ENCODE measurements around the gene C1orf52.
A peak's percentile ranks its signal among the peaks of the same experiment; 100 is the strongest.

C1orf52 gene

DNA sequence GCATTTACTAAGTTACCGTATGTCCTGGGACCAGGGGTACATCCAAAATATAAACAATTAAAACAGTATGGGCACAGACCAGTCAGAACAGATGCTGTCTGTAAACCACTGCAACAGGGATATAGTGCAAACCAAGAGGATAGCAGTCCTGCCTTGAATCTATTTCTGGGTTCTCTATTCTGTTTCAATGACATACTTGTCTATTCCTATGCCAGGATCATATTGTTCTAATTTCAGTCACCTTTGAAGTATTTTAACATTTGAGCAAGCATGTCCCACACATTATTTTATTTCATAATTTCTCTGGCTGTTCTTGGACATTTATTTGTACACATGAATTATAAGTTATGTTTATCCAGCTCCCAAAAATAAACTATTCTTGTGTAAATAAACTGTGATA, 30.5 kb downstream of the C1orf52 start:
- no peak for DNase-seq

DNA sequence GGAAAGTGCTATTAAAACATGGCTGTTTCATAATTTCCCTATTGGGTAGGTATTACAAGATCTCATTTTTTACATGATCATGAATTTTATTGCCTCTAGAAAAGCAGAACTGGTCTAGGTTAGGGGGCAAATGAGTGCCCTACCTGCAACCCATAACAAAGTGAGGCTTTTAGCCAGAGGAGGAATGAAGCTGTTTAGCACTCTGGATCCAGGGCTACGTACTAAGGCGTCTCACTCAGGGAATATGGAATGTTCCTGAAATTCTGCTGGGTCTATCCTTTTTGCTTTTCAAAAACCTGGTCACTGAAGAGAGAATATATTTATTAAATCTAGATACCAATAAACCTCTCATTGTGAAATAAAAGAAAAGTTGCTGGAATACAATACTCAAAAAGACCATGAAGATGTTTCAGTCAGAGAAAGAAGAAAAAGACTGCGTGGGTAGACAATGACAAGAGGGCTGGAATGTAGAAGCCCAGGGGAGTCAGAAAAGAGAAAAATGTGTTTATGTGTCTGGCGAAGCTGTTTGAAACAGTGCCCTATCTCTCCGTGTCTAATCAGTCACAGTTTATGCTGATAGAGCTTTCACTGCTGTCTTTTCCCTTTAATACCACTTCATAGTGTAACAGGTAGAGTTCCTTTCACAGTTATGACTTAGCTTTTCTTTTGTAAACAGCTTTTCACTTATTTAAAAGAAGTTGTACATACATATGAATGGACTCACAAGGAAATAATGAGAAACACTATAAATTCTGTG, 33.7 kb downstream of the C1orf52 start:
- DNase-seq, result no peak

DNA sequence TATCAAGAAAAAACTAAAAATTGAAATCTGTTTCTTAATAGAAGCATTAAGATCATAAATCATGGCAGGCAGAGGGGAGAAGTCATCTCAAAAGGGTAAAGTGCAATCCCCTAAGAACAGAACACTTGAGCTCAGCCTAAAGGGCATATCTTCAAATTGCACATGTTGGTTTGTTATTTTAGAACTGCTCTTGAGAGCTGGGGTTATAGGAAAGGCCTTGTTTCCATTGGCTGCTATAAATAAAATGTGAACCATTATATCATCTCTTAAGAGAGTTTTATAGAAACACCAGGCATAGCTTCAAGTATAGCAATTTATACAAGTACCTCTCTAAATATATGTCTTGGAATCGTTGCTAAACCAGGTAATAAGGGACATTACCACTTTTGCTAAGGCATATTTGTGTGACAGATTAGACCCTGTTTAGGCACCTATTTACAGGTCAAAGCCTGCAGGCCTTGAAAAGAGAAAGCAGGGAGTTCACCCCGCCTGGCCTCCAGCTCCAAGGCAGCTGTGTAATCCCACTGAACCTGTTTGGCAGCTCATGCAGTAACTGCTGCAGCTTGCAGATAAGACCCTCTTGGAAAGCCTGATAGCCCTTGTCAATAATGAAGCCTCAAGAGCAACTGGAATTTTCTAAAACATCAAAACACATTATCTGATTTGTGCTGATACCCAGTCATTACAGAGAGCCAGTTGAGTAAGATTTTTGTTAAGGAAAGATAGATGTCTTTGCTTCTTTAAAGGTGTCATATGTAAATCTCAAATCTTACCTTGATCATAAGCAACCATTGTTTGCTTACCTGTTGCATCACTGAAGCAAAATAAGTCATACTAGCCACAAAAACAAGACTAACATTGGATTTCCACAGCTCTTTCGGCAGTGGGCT, 34.5 kb downstream of the C1orf52 start:
- DNase-seq, result no peak

DNA sequence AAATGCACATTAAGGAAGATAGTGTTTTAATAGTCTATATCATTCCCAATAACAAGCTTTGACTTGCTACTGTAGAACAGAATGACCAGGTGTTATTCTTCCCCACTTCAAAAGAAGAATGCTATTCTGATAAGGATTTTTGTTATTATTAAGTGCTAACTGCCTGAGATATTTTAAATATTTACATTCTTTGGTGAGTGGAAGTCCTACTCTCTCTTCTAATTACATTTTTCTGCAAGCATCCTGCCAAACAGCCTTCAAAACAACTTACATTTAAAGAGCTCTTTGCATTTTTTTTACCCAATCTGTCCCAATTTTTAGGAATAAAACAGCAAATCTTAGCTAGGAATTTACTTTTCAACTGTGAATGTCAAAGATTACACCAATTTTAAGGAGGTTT, 35.2 kb downstream of the C1orf52 start:
- no peak for DNase-seq

DNA sequence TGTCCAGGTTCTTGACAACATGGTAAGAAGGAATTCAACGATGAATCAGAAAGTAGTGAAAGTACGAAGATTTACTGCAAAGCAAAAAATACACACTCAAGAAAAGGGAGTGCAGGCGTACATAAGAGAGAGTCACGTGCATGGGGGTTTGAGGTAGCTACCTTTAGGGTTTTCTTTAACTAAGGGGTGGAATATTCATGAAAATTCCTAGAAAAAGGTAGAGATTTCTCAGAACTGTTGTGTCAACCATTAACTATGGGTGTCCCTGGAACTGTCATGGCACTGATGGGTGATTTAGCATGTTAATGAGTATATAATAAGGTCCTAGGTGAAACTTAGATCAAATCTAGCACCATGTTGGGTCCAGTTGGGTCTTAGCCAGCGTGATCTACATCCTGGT, 36.1 kb downstream of the C1orf52 start:
- DNase-seq, result no peak

DNA sequence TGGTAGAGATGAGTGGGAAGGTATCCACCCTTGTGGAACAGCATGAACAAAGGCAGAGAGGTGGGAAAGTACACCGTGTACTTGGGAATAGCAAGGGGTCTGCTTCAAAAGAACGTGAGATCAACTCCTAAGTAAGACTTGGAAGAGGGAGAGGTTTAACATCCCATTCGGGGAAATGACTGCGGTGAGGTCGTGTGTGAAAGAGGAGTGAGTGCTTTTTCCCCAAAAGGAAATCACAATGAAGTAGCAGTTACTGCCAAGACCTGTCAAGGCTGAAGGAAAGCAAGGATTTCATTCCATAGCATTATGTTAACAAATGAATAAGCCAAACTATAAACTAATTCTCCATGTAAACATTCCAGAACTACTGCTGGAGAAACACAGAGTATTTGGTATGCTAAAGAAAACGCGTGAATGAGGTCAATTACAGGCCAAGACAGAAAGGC, 38.7 kb downstream of the C1orf52 start:
- no peak for DNase-seq

DNA sequence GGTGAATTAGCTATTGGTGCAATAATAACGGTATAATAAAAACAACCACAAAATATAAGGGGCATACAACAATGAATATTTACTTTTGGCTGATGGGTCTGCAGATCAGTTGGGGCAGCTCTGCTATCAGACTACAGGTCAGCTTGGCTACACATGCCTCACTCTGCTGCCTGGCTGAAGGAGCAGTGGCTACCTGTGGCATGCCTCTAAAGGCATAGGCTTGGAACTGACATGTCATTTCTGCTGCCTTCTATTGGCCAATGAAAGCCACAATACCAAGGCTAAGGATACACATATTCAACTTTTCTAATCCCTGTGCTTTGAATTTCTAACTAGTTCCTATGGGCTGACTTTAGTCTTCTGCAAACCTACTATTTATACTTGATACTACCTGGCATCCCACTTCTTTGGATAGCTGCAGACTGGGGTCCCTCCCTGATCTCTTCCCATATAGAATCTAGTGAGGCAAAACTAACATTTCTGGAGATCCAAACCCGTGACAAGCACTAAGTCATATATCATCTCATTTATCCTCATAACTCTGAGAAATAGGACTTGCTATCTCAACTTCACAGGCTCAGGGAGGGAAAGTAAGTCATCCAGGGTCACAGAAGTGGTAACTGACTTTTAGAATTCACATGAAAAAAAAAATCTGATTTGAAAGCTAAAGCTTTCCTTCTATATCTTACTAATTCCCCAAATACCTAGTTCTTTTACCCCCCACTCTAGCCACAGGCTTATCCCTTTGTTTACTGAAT, 39.4 kb downstream of the C1orf52 start:
- DNase-seq, result no peak

DNA sequence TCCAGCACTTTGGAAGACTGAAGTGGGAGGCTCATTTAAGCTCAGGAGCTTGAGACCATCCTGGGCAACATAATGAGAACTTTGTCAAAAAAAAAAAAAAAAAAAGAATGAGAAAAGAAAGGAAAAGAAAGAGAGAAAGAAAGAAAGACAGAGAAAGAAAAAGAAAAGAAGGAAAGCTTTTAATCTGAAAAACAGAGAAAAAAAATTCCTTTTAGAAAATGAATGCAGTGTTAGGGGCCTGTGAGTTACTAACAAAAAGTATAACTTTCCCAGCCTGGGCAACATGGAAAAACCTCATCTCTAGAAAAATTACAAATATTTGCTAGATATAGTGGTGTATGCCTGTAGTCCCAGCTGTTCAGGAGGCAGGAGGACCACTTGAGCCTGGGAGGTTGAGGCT, 42.8 kb downstream of the C1orf52 start:
- DNase-seq, result no peak

DNA sequence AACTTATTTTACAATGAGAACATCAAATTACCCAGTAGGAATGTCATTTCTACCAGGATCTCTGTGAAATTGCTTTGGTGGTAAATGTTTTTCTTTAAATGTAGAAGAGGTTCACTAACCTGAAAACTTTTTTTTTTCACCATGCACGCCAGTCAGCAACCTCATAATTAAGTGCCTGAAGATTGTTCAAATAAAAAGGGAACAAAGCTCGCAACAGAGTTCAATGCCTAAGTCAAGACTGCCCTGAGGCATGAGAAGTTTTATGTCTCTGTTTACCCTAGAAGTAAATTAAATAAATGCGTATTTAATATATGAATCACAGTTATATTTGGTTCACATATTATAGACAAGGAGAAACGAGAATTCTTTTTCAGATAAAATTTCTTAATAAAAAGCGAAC, 44.8 kb downstream of the C1orf52 start:
- DNase-seq, result no peak

DNA sequence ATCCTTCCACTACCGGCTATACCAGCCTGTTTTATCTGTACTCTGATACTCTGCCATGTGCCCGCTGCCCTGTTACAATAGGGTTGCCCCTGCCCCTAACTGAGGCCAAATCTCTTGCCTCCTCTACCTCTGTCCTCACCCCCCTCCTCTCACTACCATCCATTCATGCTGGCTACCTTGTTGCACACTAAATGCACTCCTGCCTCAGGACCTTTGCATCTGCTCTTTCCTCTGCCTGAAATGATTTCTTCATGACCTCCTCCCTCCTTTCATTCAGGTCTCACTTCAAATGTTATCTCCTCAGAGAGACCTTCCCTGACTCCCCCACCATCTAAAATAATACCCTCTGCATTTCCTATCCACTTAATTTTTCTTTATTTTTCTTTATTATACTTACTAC, 51.0 kb downstream of the C1orf52 start:
- DNase-seq, result no peak

DNA sequence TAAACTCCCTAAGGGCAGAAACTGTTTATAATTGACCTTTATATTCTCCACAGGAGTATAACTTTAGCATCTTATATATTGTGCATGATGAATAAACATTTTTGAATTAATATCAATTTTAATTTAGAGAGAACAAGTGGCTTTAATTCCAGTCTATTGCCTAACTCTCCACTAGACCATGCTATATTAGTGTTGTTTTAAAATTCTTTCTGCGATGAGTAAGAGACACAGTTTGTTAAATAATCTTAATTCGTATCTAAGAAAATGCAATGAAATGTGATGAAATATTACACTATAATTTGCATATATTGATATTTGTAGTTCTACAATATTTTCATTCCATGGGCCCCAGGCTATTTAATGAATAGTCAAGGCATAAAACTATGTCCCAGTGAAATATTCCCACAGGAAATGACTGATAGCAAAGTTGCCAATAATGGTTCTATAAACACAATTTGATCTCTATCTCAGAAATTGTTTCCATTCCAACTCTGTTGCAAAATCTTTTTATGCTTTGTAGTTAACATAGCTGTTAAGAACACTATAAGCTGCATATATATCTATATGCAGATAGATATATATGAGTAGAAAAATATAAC, 55.8 kb downstream of the C1orf52 start:
- no peak for DNase-seq

DNA sequence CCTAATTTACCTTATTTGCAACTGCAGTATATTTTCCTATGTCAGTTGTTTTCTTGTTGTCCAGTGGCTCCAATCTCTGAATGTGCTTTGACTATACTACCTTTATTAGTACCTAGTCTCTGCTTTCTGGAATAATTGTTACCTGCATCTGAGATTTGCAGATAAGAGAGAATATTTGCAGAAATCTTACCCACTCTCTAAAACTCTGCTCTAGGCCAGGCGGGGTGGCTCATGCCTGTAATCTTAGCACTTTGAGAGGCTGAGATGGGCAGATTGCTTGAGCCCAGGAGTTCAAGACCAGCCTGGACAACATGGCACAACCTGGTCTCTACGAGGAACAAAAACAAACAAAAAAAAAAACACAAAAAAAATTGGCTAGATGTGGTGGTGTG, 56.6 kb downstream of the C1orf52 start:
- no peak for DNase-seq

DNA sequence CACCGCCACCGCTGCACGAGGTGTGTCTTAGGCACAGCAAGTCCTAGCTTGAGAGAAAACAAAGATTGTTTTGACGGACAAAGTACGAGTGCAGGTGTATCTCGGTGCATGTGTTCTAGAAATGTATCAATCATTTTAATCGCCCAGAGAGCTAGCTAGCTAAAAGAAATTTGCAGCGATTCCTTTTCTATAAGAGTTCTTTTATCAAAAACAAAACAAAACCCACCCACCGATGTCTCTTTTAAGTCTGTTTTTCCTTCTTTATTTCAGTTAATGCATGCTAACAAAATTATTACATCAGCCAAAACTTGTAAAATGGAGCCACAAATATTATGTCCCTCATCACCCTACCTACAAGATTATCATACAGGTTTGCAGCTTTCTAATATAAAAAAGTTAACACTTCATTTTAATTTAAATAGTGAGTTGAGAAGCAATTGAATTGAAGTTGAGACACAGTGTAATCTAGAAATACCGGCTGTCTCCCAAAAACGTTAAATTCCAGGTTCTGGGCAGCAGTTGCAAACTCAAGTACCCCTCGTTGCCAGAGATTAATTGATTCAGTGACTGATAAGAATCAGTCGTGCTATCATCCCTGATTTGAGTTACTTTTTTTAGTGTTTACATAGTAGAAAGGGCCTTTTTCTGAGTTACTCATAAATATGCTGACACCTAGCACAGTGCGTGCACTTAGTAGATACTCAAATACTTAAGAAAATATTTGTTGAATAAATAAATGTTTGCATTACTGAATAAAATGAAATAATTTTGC, 57.2 kb downstream of the C1orf52 start:
- no peak for DNase-seq

DNA sequence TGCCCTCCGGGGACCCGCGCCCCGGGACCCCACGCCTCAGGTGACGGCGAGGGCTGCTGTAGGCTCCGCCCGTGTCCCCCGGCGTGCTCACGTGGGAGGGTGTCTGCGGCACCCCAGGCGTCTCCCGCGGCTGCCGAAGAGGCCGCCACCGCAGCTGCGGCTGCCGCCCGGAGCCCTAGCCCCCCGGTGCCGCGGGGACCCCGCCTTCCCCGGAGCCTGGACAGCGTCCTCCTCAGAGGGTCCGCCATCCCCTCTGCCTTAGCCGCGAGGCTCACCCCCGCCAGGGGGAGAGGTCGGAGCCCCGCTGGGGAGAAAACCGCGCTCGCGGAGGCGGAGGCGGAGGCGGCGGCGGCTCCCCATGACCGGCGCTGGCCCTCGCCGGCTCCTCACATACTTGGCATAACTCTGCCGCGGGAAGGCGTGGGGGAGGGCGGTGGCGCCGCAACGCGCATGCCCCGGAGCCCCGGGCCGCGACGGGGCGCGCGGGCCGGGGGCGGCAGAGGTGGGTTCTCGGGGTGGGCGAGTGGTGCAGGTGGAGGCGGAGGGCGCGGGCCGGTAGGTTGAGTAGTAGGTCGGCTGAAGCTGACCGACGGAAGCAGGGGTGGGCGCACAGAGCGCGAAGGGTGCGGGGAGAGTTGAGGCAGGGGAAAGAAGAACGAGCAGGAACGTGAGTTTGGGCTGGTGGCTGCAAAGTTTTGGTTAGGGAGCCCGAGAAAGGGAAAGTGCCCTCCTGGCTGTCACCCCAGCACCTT, 57.9 kb downstream of the C1orf52 start:
- peak; percentile 59 to 68 for DNase-seq

DNA sequence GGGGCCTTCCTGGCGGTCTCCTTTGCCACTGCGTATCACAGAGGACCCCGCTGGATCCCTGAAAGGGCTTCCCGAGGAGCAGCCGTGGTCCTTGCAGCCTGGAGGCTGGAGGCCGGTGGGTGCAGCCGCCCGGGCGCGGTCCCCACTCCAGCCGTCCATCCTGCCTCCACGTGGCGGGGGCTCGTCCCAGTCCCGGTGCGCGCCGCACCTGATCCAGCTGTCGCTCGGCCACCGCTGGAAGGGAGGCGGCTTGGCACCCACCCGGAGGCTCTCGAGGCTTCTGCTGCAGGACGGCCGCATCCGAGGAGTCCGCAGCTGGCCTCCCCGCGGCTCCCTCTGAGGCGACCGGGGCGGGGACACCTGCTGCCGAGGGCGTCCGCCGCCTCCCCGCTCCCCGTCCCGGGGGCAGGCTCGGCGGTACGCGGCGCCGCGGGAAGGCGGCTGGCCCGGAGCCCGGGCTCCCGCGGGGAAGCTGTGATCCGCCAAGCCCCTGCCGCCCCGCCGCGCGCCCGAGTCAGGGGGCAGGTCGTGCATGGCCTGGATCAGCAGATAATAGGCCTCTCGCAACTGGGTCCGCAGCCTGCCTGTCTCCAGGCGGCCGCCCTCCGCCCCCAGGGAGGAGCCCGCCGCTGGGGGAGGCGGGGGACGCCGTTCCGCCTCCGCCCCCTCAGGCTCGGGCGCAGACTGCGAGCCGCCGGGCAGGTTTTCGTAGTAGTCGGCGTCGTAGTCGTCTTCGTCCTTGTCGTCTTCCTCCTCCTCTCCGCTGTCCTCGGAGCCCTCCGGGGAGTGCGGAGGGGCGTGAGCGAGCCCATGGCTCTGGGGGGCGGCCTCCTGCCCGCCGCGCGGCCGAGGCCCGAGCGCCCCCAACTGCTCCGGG, 58.8 kb downstream of the C1orf52 start, which contains the start of gene SYDE2:
Gene SYDE2, minus strand, starts transcription at position 554 of the 877 bp plus-strand sequence. Its CDS starts 20 bp downstream, at position 534.
- peak; percentile 66 to 77 for DNase-seq
